Body of pancreas (tissue), 4 donors: ENCODE results near the gene ANKRD45.

Experiments
- POLR2A ChIP-seq, 3 donors: fragments of 450-650 bp; IDR thresholded peaks; one replicate each; pipeline ENCODE4 v1.6.1; 2016; ENCODE audit warnings: antibody characterized with exemption in 3 of 3, mild to moderate bottlenecking in 2 of 3
- TF ChIP-seq, protein P1 (sequence below), 7 experiments: fragments of 450-650 bp in 4 of 7; fragments of 200-600 bp in 3 of 7; sonication (generic) in 3 of 7; IDR thresholded peaks; one replicate each; pipeline ENCODE4 v1.5.1; 2016 to 2019; ENCODE audit warnings: antibody characterized with exemption in 7 of 7

DNA sequence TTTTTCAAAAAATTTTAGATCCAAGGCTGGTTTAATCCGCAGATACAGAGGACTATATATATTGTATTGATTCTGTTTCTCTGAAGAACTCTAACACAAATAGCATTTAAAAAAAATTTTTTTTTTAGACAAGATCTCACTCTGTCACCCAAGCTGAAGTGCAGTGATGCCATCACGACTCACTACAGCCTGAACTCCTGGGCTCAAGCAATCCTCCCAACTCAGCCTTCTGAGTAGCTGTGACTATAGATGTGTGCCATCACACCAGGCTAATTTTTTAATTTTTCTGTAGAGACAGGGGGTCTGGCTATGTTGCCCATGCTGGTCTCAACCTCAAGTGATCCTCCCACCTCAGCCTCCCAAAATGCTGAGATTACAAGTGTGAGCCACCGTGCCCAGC, 3.0 kb downstream of the ANKRD45 start:
- TF ChIP-seq, protein P1, sequence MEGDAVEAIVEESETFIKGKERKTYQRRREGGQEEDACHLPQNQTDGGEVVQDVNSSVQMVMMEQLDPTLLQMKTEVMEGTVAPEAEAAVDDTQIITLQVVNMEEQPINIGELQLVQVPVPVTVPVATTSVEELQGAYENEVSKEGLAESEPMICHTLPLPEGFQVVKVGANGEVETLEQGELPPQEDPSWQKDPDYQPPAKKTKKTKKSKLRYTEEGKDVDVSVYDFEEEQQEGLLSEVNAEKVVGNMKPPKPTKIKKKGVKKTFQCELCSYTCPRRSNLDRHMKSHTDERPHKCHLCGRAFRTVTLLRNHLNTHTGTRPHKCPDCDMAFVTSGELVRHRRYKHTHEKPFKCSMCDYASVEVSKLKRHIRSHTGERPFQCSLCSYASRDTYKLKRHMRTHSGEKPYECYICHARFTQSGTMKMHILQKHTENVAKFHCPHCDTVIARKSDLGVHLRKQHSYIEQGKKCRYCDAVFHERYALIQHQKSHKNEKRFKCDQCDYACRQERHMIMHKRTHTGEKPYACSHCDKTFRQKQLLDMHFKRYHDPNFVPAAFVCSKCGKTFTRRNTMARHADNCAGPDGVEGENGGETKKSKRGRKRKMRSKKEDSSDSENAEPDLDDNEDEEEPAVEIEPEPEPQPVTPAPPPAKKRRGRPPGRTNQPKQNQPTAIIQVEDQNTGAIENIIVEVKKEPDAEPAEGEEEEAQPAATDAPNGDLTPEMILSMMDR (IDR thresholded peaks at IDR 0.05): no peak
- TF ChIP-seq POLR2A (IDR thresholded peaks at IDR 0.05): no peak
